Right lobe of liver (tissue), 6 donors: ENCODE measurements around the gene APLN. TPM values are rescaled to one million over a fixed set of nuclear protein-coding genes. Genes with fewer than 3 reads are reported as not detected.

Experiments used
- ATAC-seq, 4 donors: fragments of 200-7000 bp; cut with Tn5 transposase; one replicate each; pipeline ENCODE4 v1.9.1; 2020; ENCODE audit warnings: mild to moderate bottlenecking in 4 of 4, moderate library complexity in 4 of 4
- DNase-seq, 3 donors: peaks; one replicate each; pipeline ENCODE4 v3.0.0-alpha.2; 2020
- H3K27ac ChIP-seq, 3 donors: fragments of 200-600 bp; one replicate each; pipeline ENCODE4 v1.8.0; 2022
- H3K27me3 ChIP-seq, 2 donors: fragments of 200-600 bp; one replicate each; pipeline ENCODE4 v1.8.0; 2022
- H3K36me3 ChIP-seq, 4 donors: fragments of 200-600 bp; sonication (generic) in 1 of 4; one replicate each; pipeline versions ENCODE4 v1.5.1 to v1.8.0; 2017 to 2022; ENCODE audit warnings: control low read depth in 1 of 4
- H3K4me1 ChIP-seq, 4 donors: fragments of 200-600 bp; sonication (generic) in 1 of 4; one replicate each; pipeline versions ENCODE4 v1.5.1 to v1.8.0; 2017 to 2022; ENCODE audit warnings: control low read depth in 1 of 4
- H3K4me3 ChIP-seq, 3 donors: fragments of 200-600 bp; one replicate each; pipeline ENCODE4 v1.8.0; 2022
- H3K9me3 ChIP-seq, 4 donors: fragments of 200-600 bp; sonication (generic) in 1 of 4; one replicate each; pipeline versions ENCODE4 v1.5.1 to v1.8.0; 2017 to 2022; ENCODE audit warnings: control low read depth in 1 of 4
- CTCF ChIP-seq, 4 donors: fragments of 200-600 bp in 3 of 4; fragments of 450-650 bp in 1 of 4; IDR thresholded peaks; one replicate each; pipeline versions ENCODE4 v1.5.1 to v1.8.0; 2016 to 2022; ENCODE audit warnings: antibody characterized with exemption in 4 of 4, mild to moderate bottlenecking in 2 of 4
- POLR2A ChIP-seq: fragments of 450-650 bp; IDR thresholded peaks from one replicate; pipeline ENCODE4 v1.6.1; 2017; ENCODE audit warnings: antibody characterized with exemption, mild to moderate bottlenecking
- WGBS: methylation state at CpG from one replicate; pipeline ENCODE4 v1.1.6; 2018; ENCODE audit warnings: low coverage, low lambda C conversion rate; ENCODE audit not compliant: insufficient coverage; ENCODE audit errors: missing lambda C conversion rate; 5-methylcytosine and 5-hydroxymethylcytosine counted together
- intact Hi-C, 2 donors: fragments of 100-400 bp; cut with DNase I; formaldehyde crosslinking; loops; one replicate each; pipeline versions ENCODE4 v1.11.2 to v1.14.1; 2022
- total RNA-seq, 6 experiments: library from RNA; depleted of rRNA in 2 of 6; stranded (reverse); fragments of >200 nt in 2 of 6; fragmentation: NEBNext Ultra II Directional in 3 of 6; extraction: Animal tissue kit (Norgen Biotek cat#: 25700) in 3 of 6; gene quantifications; one replicate each; pipeline versions ENCODE4 v1.1.0 to v1.2.4, GENCODE V29; 2016 to 2023
- donor health status: DM: no; HTN: yes; CAD: no.
- donor health status: DM: no; HTN: no; CAD: no.
- donor health status: DM: no; HTN: no; CAD: no.
- donor health status: DM: no; HTN: yes; CAD: no.
- donor health status: DM: no; HTN: yes; CAD: no.

APLN gene
- total RNA-seq, 6 experiments from 2014 or later: 0.17 to 5.3 (median 0.96) TPM

GRCh38 chrX:129655547-129656249 is 942 bp upstream of the APLN start:
- WGBS: 19% methylated on average over 6 of the region's 11 CpGs
- DNase-seq (no peak), ATAC-seq (peak in 2 of 4 donors; percentile 2 to 14)
- TF ChIP-seq CTCF (IDR thresholded peaks at IDR 0.05): peak in 1 of 4 donors; percentile 19
- no peak for TF ChIP-seq POLR2A
- Histone ChIP-seq H3K27me3 (no peaks in the 10 kb centered on the region), H3K36me3 (no peaks in the 10 kb centered on the region), H3K9me3 (no peaks in the 10 kb centered on the region), H3K27ac (no peak overlapping the region), H3K4me3 (no peak overlapping the region), H3K4me1 (peaks cover 0 to 9% (median 2%) of the 10 kb centered on the region in 4 donors)
- intact Hi-C loops: no loop called here

DNA sequence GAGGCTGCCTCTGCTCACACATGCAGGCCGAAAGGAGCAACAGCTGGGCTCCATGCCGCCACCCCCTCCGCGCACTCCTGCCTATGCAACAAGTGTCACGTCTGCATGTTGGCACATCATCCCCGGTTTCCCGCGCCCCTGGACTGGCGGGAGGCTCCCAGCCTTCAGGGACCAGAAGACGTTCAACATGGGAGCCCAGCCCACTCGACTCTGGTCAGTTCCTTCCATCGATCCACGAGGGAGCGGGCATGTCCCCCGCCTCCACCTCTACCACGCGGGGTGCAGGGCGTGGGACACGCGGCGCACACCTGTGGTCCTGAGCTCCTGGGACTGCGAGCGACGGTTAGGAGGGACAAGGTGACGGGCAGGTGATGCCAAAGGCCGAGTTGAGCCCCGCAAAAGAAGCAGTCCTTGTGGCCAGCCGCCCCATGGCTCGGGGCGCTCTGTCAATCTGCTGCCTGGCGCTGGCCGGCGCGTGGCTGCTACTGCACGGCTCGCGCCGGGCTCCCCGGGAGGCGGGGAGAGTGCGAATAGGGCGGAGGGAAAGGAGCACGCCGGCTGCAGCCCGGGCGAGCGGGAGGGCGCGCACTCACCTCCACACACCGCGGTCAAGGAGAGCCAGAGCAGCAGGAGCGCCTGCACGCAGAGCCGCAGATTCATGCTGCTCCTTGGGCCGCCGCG is 645 bp downstream of the APLN start:
- peaks cover 0 to 9% (median 2%) of the 10 kb centered on the region in 4 donors for H3K4me1 ChIP-seq
- ATAC-seq (peak; percentile 59 to 84 (median 72)), DNase-seq (peak in 2 of 3 donors; percentile 48 to 50)
- no peak for TF ChIP-seq POLR2A
- TF ChIP-seq CTCF (IDR thresholded peaks at IDR 0.05): no peak
- no peaks in the 10 kb centered on the region for H3K36me3 ChIP-seq
- no peaks in the 10 kb centered on the region for H3K9me3 ChIP-seq
- 53% methylated on average over 25 of the region's 57 CpGs for WGBS
- H3K27me3 ChIP-seq: no peaks in the 10 kb centered on the region
- no peak overlapping the region for H3K27ac ChIP-seq
- peak overlapping the region; percentile 30 to 45 (median 34) for H3K4me3 ChIP-seq
- intact Hi-C loops: no loop called here

GRCh38 chrX:129653181-129653970 is 1.4 kb downstream of the APLN start:
- peaks cover 0 to 9% (median 2%) of the 10 kb centered on the region in 4 donors for H3K4me1 ChIP-seq
- no peak overlapping the region for H3K4me3 ChIP-seq
- 57% methylated on average over 3 of the region's 10 CpGs for WGBS
- no peak overlapping the region for H3K27ac ChIP-seq
- H3K36me3 ChIP-seq: no peaks in the 10 kb centered on the region
- TF ChIP-seq POLR2A: no peak
- TF ChIP-seq CTCF (IDR thresholded peaks at IDR 0.05): no peak
- intact Hi-C loops: no loop called here
- DNase-seq: peak in 1 of 3 donors; percentile 56
- no peaks in the 10 kb centered on the region for H3K27me3 ChIP-seq
- no peaks in the 10 kb centered on the region for H3K9me3 ChIP-seq
- peak in 3 of 4 donors; percentile 4 to 27 (median 4) for ATAC-seq

GRCh38 chrX:129652565-129653169 is 2.1 kb downstream of the APLN start:
- H3K27me3 ChIP-seq: no peaks in the 10 kb centered on the region
- no peaks in the 10 kb centered on the region for H3K36me3 ChIP-seq
- DNase-seq (no peak), ATAC-seq (peak in 3 of 4 donors; percentile 41 to 55 (median 47))
- 39% methylated on average over 4 of the region's 8 CpGs for WGBS
- no peaks in the 10 kb centered on the region for H3K9me3 ChIP-seq
- no peak overlapping the region for H3K4me3 ChIP-seq
- no peak overlapping the region for H3K27ac ChIP-seq
- H3K4me1 ChIP-seq: peaks cover 0 to 9% (median 2%) of the 10 kb centered on the region in 4 donors
- intact Hi-C loops: no loop called here
- TF ChIP-seq POLR2A (no peak), CTCF (IDR thresholded peaks at IDR 0.05) (no peak)
